Stimulated activated CD4-positive, alpha-beta T cell treated with anti-CD3 and anti-CD28 coated beads, TNF-alpha, amount 100 ng/mL, for 4 hours (primary cell): ENCODE data around the gene CCDC18.
"Not testable (repeated sequence)": the region's sequence is repeated elsewhere in the genome, so short reads cannot be mapped to it uniquely, and the experiment has no call there.

ENCODE experiments used
- DNase-seq, 3 experiments: peaks; one replicate each; pipeline ENCODE4 v3.0.0-alpha.2; 2020; ENCODE audit warnings: low read depth in 3 of 3

CCDC18 gene

DNA sequence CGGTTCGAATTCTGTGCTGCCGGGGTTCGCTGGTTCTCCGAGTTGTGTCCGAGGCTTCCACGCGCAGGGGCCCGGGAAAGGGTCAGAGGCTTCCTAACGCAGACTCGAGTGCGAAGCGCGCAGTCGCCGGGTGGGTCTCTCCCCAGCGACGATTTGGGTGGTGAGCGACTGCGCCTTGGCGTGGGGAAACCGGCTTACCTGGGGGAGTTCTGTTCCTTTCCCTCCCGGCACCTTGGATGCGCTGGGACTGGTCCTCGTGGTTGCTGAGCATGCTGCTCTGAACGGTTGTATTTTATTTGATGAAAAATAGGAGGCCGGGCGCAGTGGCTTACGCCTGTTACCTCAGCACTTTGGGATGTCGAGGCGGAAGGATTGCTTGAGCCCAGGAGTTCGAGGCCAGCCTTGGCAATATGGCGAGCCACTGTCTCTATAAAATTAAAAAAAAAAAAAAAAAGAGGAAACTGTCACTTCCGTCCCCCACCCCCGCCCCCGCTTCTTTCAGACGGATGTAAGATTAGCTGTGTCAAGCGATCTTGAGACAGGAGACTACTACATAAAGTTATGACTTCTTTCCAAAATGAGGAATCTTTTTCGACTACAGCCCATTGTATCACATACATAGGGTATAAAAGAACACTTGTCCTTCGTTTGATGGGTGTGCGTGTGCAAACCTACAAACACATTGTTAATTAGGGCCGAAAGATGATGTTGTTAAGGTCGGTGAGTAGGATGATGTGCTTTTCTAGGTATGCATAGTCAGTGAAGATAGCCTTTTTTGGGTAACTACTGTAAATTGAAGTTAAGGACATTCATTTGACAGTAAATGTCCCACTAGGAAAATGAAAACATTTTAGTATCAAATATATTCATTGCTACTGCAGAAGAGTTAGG is at the start of gene CCDC18:
Gene CCDC18, plus strand, starts transcription at position 2 of the 891 bp plus-strand sequence. CDS start 2,638 bp downstream, outside the sequence.
- DNase-seq, result peak in 1 of 3 experiments; percentile 23

DNA sequence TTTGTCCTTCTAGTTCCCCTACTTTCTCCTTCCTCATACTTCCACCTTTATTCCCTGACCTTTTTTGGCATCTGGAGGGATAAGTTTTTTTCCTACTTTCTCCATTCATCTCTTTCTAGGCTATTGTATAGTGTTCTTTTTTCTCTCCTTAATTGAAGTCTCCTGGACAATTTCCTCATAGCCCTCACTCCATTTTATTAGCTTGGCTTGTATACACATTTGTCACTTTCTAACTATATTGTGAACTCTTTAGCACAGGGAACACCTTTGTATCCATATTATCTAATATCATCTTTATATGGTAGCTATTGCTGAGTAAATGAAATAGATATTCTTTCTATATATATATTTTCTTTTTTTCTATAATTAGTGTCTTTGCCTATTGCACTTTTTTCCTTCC is 47.9 kb upstream of the CCDC18 start:
- no peak for DNase-seq

- DNase-seq, result no peak
Measured at GRCh38 chr1:93136445-93136844, 44.1 kb upstream of the CCDC18 start.

DNA sequence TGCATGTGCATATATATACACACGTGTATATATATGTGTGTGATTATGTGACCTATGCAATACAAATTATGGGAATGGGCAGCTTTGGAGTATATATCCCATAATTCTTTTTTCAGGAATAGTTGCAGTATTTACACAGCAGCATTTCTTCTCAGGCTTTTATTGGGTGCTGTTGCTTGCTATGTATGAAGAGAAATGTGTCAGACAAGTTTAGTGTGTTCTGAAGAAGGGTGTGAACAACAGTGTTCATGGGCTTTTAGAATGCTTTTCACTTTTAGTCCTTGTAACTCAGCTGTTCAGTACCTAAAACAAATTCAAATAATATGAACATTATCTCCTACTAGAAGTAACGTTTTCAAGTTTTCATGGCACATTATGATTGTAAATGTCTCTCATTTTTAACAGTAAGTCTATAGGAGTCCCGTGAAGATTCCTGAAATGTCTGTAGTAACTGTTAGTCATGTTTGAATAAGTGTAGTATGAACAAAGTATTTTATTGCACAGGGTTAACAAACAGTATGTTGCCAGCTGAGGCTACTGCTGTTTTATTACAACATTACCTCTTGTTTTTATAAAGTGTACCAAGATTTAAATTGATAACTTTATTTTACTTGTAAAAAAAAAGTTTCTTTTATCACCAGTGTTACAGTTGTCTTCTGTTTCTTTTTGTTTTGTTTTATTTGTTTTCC is 42.8 kb upstream of the CCDC18 start:
- no peak for DNase-seq

DNA sequence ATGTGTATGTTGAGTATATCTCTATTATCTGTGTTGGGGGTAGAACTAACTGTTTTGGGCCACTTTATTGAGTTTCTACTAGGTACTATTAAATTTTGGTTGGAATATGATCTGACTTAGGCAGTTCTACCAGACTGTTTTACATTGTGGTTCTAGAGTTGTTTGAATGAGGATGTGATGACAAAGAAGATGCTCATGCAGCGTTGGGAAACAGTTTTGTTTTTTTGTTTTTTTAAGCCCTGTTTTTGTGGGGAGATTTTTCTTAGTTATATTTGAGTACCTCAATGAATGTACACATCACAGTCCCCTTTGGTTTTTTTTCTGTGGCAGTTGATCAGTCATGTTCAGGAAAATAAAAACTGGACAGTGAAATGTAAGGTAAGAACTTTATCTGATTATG is 40.4 kb upstream of the CCDC18 start:
- no peak for DNase-seq

- no peak for DNase-seq
Measured at GRCh38 chr1:93142161-93142560, 38.4 kb upstream of the CCDC18 start.

DNA sequence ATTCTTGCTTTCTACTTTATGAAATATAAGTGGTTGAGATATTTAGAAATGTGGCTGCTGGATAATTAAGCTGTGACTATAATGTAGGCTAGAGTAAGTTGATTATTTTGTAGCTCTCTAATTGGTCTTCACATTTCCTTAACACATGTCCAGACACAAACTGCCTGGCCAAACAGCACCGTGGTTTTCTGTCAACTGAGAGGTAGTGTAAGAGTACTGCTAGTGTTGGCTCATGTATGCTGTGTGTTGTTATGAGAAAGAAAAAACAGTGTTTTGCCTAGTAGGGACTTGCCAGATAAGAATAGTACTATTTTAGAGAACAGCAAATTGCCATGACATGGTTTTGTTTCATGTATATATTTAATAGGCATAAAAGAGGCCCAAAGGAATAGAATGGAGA is 37.4 kb upstream of the CCDC18 start:
- no peak for DNase-seq

DNA sequence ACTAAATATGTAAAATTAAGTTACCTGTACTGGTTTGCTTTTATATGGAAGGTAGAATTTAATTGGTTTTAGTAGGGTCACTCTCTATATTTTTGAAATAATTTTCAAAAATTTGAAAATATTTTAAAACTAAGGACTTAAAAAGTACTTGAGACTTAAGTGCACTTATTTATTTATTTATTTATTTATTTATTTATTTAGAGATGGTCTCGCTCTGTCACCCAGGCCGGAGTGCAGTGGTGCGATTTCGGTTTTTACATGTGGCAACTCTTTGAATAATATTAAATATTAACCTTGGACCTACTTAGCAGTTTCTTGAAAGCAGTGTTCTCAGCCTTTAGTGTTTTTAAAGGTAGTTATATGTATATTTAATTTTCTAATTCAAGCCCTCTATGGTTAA is 36.8 kb upstream of the CCDC18 start:
- DNase-seq, result no peak

GRCh38 chr1:93148001-93148400 is 32.5 kb upstream of the CCDC18 start:
- DNase-seq, result no peak

DNA sequence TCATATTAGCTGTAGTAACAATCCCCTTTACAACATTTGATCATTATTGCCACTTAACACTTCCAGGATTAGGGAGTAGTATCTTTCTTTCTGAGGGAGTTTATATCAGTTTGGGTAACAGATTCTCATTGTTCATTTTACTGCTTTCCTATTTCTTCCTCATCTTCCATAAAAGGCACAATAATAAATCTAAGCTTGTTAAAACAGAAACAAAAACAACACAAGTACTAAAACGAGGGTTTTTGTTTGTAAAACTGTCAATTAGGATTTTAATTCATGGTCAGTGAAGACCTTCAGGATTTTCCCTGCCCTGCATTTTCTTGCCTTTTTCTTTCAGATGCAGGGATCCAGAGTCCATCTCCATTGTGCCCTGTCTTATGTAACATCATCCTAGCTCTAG is 29.8 kb upstream of the CCDC18 start:
- no peak for DNase-seq

DNA sequence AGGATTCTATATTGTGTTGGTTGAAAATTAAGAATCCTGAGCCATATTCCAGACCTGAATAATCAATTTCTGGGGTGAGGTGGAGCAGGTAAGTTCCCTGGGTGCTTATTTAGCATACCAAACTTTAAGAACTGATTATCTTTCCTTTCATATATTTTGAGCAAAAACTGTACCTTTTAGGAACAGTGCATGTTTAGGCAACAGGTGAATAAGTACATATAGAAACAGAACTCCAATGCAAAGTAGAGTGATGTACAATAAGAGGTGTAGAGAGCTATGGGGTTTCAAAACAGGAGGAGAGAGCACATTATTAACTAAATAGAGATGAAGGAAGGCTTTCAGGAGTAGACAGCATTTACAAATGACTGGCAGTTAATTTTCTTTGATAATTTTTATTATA is 29.1 kb upstream of the CCDC18 start:
- no peak for DNase-seq

DNA sequence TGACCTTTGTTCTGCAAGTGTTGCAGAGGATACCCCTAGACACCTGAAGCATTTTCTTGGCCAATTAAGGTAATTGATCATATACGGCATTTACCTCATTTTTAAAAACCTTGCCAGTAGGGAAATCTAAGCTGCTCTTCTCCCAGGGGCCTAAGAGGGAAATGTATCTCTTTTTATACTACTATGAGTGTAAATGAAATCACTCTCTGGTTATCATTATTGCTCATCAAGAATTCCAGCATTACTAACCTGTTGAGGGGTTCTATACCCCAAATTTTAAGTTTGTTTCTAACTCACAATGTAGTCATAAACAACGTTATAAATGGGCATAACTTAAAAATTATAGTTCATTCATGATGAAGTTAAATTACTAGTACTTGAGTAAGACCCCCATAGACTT is 27.7 kb upstream of the CCDC18 start:
- DNase-seq, result no peak

DNA sequence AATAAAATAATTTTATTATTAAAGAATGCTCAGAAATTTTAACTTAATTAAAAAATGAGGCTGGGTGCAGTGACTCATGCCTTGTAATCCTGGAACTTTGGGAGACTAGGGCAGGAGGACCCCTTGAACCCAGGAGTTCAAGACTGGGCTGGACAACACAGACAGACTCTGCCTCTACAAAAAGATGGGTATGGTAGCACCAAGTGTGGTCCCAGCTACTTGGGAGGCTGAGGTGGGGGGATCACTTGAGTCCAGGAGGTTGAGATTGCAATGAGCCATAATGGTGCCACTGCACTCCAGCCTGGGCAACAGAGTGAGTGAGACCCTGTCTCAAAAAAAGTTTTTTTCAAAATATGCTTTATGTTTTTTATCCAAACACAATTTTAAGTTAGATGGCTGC is 25.6 kb upstream of the CCDC18 start:
- DNase-seq, result no peak

GRCh38 chr1:93155335-93155734 is 25.2 kb upstream of the CCDC18 start:
- no peak for DNase-seq

GRCh38 chr1:93159337-93159736 is 21.2 kb upstream of the CCDC18 start:
- no peak for DNase-seq

GRCh38 chr1:93163314-93163713 is 17.2 kb upstream of the CCDC18 start:
- DNase-seq, result not testable (repeated sequence)

GRCh38 chr1:93164816-93165215 is 15.7 kb upstream of the CCDC18 start:
- no peak for DNase-seq

DNA sequence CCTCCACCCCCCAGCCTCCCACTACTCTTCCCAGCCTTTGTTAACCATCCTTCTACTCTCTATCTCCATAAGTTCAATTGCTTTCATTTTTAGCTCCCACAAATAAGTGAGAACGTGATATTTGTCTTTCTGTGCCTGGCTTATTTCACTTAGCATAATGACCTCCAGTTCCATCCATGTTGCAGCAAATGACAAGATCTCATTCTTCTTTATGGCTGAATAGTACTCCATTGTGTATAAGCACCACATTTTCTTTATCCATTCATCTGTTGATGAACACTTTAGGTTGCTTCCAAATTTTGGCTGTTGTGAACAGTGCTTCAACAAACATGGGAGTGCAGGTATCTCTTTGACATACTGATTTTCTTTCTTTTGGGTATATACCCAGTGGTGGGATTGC is 14.6 kb upstream of the CCDC18 start:
- DNase-seq, result not testable (repeated sequence)

DNA sequence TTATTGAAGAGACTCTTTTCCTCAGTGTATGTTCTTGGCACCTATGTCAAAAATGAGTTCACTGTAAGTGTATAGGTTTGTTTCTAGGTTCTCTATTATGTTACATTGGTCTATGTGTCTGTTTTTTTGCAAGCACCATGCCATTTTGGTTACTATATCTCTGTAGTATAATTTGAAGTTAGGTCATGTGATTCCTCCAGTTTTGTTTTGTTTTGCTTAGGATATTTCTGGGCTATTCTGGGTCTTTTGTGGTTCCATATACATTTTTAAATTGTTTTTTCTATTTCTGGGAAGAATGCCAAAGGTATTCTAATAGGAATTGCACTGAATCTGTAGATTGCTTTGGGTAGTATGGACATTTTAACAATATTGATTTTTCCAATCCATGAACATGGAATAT is 13.5 kb upstream of the CCDC18 start:
- no peak for DNase-seq

- DNase-seq, result not testable (repeated sequence)
Measured at GRCh38 chr1:93170141-93170678, 10.3 kb upstream of the CCDC18 start.

- no peak for DNase-seq
Measured at GRCh38 chr1:93171549-93172034, 8.9 kb upstream of the CCDC18 start.

DNA sequence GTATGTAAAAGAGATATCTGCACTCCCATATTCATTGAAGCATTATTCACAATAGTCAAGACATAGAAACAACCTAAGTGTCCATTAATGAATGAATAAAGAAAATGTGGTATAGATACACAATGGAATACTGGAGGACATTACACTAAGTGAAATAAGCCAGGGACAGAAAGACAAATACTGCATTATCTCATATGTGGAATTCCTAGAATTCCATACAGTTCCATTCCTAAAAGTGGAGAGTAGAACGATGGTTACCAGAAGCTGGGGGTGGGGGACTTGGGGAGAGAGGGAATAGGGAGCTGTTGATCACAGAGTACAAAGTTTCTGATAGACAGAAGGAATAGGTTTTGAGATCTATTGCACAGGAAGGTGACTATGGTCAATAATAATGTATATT is 7.7 kb upstream of the CCDC18 start:
- DNase-seq, result no peak

DNA sequence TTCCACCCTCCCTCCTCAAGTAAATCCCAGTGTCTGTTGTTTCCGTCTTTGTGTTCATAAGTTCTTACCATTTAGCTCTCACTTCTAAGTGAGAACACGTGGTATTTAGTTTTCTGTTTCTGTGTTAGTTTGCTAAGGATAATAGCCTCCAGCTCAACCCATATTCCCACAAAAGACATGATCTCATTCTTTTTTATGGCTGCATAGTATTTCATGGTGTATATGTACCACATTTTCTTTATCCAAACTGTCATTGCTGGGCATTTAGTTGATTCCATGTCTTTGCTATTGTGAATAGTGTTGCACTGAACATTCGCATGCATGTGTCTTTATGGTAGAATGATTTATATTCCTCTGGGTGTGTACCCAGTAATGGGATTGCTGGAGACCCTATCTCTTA is 5.9 kb upstream of the CCDC18 start:
- DNase-seq, result not testable (repeated sequence)
